ELF-1 (cell line): ENCODE measurements around the gene PPM1J.

Source experiments
- DNase-seq: peaks from one replicate; pipeline ENCODE4 v3.0.0-alpha.2; 2016; ENCODE audit warnings: low read depth, low spot score

PPM1J gene

GRCh38 chr1:112704934-112705627 lies 10.1 kb downstream of the PPM1J start:
- peak; percentile 98 for DNase-seq

DNA sequence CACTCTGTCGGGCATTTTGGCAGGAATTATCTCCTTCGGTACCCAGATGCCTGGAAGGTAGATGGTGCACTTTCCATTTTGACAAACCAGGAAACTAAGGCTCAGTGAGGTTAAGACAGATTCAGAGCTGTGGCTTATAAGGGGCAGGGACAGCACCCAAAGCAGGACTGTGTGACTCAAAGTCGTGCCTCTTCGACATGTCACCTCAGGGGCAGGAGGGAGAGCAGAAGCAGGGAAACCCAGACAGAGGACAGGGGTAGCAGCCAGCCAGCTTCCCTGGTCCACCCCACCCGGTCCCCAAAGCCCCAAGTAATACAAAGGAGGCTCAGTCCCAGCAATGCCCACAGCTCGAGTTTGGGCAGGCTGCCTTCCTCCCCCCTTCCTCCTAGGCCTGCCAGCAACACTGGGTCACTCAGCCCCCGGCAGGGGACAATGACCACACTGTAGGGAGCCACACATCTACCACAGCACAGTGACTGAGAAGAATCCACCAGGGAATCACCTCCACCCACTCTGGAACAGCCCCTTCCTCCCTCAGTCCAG lies 10.7 kb downstream of the PPM1J start:
- DNase-seq: no peak

- no peak for DNase-seq
These were observed 11.4 kb downstream of the PPM1J start for GRCh38 chr1:112703706-112704105.

- no peak for DNase-seq
These were observed 12.5 kb downstream of the PPM1J start for GRCh38 chr1:112702420-112703261.

GRCh38 chr1:112702067-112702395 lies 13.1 kb downstream of the PPM1J start:
- no peak for DNase-seq

DNA sequence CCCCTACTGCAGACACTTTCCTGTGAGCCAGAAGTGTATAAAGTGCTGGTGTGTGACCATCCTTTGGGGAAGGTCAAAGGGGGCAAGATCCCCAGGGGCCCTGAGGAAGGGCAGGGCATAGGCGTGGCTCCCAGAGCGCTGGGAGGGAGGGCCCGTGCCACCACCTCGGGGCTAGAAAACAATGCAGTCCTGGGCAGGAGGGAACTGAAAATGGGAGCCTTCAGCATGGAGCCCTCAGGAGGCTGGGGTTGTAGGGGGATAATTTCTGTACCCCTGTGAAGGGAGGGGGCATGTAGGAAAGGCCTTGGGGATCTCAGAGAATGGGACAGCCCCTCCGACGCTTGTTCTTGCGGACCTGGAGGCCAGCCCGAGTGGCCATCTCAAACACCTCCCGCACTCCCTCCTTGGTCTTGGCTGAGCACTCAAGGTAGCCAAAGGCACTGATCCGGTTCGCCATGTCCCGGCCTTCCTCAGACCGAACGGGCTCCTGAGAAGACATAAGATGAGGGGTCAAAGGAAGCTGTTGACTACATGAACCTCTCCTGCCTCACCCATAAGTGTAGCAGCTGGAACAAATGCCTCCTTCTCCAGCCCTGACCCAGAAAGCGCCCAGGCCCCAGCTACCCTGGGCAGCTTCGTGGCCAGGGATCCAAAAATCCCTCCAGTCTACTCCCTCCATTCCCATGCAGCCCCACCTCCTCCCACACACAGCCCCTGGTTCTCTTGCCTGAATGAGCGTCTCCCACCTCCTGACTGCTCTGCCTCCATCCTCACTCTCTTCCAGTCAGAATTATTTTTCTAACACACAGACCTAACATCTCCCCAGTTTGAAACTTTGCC lies 13.7 kb downstream of the PPM1J start:
- DNase-seq: no peak

DNA sequence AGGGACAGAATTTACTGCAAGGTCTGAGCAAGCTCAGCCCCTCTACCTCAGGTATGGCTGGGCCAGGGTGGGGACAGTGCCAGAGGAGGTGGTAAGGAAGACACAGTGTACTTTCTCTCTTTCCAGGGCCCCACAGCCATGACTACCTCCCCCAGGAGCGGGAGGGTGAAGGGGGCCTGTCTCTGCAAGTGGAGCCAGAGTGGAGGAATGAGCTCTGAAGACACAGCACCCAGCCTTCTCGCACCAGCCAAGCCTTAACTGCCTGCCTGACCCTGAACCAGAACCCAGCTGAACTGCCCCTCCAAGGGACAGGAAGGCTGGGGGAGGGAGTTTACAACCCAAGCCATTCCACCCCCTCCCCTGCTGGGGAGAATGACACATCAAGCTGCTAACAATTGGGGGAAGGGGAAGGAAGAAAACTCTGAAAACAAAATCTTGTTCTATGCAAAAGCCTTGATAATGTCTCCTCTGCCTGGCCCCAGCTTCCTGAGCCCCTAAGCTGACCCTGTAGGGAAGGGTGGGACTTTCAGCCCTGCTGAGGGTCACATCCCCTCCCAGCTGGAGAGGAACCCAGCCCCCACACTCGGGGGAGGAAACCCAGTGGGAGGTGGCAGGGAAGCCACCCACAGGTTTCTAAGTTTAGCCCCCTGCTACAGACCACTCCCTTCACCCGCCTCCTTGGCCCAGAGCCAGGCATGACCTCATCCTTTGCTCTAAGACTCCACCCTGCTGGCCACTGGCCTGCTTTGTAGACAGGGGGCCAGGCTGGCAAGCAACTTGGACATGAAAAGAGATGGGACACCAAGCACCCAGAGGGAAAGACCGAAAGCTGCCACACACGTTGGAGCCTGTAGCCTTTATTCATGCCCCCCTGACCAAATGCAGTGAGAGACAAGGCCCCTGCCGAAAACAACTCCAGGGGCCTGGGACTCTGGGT lies 14.6 kb downstream of the PPM1J start:
- DNase-seq: peak; percentile 93

DNA sequence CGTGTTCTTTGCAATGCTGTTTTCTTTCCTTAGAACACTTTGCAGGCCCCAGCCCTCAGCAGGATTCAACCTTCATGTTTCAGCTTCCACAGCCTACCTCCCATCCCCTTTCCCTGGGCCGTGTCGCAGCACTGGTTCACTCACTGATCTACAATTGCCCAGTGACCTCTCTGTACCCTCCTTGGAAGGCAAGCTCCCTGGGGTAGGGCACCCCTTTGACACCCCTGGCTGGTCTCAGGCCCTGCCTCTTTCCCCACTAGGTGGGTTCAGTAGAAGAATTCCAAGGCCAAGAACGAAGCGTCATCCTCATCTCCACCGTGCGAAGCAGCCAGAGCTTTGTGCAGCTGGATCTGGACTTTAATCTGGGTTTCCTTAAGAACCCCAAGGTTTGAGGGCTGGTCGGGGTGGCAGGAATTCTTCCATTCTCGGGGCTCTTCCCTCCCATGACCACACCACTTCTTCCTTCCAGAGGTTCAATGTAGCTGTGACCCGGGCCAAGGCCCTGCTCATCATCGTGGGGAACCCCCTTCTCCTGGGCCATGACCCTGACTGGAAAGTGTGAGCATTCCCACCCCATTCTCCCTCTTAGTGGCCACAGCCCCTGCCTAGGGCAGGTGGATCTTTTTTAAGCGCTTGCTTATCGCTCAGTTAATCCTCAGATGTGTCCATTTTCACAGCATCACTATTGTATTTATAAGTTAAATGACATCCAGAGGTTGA lies 15.5 kb downstream of the PPM1J start:
- DNase-seq: no peak

DNA sequence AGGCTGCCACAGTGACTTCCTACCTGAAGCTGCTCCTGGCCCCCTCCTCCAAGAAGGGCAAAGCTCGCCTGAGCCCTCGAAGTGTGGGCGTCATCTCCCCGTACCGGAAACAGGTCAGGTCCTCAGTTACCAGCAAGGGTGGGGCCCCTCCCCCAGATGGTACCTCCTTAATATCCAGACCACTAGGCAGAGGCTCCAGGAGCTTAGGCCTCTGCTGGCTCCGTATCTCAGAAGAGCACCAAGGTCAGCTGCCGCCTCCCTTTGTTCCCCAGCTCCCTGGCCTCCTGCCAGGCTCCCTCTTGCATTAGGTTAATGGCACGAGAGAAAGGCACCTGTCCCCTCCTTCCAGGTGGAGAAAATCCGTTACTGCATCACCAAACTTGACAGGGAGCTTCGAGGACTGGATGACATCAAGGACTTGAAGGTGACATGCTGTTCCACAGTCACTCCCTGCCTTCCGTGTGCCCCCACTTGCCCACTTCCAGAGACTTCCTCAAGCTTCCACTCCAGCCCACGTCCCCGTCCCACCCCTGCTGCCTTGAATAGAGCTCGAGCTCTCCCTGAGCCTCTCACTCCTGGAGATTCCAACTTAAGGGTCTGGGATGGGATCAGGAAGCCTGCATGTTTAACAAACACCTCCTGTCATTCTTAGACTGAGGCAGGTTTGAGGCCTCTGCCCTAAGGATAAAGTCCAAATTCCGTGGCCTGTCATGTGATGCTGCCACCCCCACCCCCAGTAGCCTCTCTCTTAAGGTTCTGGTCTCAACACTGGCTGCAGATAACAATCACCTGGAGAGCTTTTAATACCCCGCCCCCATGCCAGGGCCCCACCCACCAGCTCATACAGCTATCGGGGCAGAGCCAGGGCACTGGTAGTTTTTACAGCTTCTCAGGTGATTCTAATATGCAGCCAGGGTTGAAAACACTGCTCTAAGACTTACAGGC lies 16.5 kb downstream of the PPM1J start:
- peak; percentile 92 for DNase-seq

GRCh38 chr1:112697781-112698201 lies 17.3 kb downstream of the PPM1J start:
- no peak for DNase-seq

- DNase-seq: no peak
These were observed 18.4 kb downstream of the PPM1J start for GRCh38 chr1:112696578-112697314.

DNA sequence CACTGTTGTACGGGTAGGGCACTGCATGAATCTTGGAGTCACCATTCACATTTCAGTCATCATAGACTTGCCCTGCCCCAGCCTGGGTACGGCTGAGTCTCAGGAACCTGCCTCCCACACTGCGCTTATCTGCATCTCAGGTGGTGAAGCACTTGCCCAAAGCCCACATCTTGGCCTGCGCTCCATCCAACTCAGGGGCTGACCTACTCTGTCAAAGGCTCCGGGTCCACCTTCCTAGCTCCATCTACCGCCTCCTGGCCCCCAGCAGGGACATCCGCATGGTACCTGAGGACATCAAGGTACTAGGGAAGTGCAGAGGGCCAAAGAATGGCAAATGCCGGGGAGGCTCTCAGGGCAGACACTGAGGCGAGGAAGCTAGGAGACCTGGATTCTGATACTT lies 19.9 kb downstream of the PPM1J start:
- DNase-seq: no peak

DNA sequence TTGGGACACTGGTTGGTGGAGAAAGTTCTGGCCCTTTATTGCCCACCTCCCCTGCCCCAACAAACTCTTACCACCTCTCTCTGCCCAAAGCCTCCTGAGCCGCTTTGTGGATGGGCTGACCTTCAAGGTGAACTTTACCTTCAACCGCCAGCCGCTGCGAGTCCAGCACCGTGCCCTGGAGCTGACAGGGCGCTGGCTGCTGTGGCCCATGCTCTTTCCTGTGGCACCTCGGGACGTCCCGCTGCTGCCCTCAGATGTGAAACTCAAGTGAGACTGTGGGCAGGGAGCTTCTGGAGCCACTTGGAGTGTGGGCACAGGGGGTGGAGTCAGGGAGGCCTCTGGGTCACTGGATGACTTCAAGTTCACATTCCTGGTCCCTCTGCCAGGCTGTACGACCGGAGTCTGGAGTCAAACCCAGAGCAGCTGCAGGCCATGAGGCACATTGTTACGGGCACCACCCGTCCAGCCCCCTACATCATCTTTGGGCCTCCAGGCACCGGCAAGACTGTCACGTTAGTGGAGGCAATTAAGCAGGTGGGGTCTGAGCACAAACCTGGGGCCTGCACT lies 20.7 kb downstream of the PPM1J start:
- DNase-seq: no peak

- no peak for DNase-seq
These were observed 21.3 kb downstream of the PPM1J start for GRCh38 chr1:112693821-112694220.

DNA sequence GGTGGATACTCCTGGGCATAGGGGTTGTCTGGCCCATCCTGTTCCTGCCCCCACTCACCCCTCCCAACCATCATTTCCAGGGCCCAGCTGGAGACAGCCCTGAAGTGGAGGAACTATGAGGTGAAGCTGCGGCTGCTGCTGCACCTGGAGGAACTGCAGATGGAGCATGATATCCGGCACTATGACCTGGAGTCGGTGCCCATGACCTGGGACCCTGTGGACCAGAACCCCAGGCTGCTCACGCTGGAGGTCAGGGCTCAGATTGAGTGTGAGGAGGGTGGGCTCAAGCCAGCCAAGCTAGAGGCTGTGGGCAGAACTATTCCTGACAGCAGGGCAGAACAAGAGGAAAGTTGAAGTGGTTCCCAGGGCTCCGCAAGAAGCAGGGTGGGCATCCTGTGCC lies 22.5 kb downstream of the PPM1J start:
- no peak for DNase-seq

- no peak for DNase-seq
These were observed 25.3 kb downstream of the PPM1J start for GRCh38 chr1:112689842-112690237.

- DNase-seq: no peak
These were observed 25.8 kb downstream of the PPM1J start for GRCh38 chr1:112689196-112689841.

- no peak for DNase-seq
These were observed 26.3 kb downstream of the PPM1J start for GRCh38 chr1:112688781-112689193.
